GM21360 (cell line): Measurements from ENCODE around the gene DHX8.

Experiments used
- ATAC-seq: cut with Tn5 transposase; IDR thresholded peaks from one replicate; pipeline ENCODE4 v1.9.1; 2021; ENCODE audit warnings: mild to moderate bottlenecking, moderate library complexity; ENCODE audit not compliant: unreplicated experiment

DHX8 gene

GRCh38 chr17:43572368-43572980 is 88.7 kb downstream of the DHX8 start:
- ATAC-seq, result no peak

GRCh38 chr17:43573579-43574321 is 90.0 kb downstream of the DHX8 start:
- no peak for ATAC-seq

GRCh38 chr17:43574348-43574747 is 90.6 kb downstream of the DHX8 start:
- no peak for ATAC-seq

- ATAC-seq, result no peak
Observed at GRCh38 chr17:43574896-43575525, 91.2 kb downstream of the DHX8 start.
